ENCODE measurements around the gene INTS1.
"Not testable (repeated sequence)": the region's sequence is repeated elsewhere in the genome, so short reads cannot be mapped to it uniquely, and the experiment has no call there.

INTS1 gene

GRCh38 chr7:1529383-1530116, 25.4 kb upstream of the INTS1 start:
- DNase-seq (ENCODE audit: low spot score): no peak

- no peak for DNase-seq (ENCODE audit: low spot score)
Measured at GRCh38 chr7:1526271-1526754, 22.1 kb upstream of the INTS1 start.

- no peak for DNase-seq (ENCODE audit: low spot score)
Measured at GRCh38 chr7:1525409-1525808, 21.2 kb upstream of the INTS1 start.

DNA sequence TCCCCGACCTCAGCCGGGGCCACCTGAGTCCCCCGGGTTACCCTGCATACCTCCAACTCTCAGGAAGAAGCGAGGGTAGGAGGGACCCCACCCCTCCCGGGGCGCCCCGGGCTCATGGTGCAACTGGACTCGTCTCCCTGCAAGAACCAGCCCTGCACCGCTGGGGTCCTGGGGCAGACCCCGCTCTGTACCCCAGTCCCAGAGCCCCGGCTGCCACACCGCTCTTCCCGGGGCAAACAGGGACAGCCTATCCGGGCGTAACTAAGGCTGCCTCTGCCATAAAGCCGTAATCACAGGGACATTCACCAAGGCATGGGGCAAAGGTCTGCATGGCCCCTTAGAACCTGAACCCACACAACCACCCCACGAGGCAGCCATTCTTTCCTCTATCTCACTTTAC, 19.7 kb upstream of the INTS1 start:
- DNase-seq (ENCODE audit: low spot score): no peak

DNA sequence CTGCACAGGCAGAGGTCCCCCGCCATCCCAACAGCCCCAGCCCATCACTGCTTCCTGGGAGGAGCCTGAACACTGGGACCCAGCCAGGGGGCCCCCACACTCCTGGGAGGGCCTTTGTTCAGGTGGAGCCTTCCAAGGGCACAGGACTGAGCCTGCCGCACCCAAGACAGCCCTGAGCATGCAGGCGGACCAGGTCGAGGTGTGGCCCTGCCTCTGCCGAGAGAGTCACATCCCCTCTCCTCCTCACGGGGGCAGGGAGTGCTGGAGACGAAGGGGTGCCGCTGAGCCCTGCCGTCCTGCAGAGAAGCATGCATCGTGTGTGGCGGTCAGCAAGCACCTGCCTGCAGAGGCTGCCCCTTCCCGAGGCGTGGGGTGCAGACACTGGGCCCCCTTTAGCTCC, 19.0 kb upstream of the INTS1 start:
- no peak for DNase-seq (ENCODE audit: low spot score)

- DNase-seq (ENCODE audit: low spot score): no peak
Measured at GRCh38 chr7:1521456-1521855, 17.3 kb upstream of the INTS1 start.

- DNase-seq (ENCODE audit: low spot score): no peak
Measured at GRCh38 chr7:1520539-1521234, 16.5 kb upstream of the INTS1 start.

DNA sequence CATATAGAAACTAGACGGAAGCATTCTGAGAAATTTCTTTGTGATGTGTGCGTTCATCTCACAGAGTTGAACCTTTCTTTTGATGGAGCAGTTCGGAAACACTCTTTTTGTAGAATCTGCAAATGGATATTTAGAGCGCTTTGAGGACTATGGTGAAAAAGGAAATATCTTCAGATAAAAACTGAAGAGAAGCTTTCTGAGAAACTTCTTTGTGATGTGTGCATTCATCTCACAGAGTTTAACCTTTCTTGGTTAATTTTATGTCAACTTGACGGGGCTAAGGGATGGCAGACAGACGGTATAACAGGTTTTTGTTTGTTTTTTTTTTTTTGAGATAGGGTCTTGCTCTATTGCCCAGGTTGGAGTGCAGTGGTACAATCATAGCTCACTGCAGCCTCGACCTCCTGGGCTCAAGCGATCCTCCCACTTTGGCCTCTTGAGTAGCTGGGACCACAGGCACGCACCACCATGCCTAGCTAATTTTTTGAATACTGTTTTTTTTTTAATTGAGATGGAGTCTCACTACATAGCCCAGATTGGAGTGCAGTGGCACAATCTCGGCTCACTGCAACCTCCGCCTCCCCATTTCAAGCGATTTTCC, 15.2 kb upstream of the INTS1 start:
- DNase-seq (ENCODE audit: low spot score): not testable (repeated sequence)

GRCh38 chr7:1516586-1517251, 12.5 kb upstream of the INTS1 start:
- no peak for DNase-seq (ENCODE audit: low spot score)

- not testable (repeated sequence) for DNase-seq (ENCODE audit: low spot score)
Measured at GRCh38 chr7:1515509-1515967, 11.3 kb upstream of the INTS1 start.

DNA sequence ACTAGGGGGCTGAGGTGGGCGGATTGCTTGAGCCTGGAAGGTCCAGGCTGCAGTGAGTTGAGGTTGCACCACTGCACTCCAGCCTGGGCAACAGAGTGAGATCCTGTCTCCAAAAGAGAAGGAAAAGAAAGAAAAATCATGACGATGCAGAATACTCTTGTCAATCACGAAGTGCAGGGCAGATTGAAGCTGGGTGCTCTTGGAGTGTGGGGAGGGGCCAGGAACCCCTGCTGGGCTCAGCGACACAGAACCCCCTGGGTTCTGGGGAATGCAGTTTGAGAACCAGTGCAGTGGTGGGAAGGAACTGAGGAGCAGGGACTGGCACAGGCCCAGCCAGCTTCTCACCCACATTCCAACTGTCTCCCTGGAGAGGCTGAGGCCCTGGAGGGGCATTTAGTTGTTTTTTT, 10.8 kb upstream of the INTS1 start:
- no peak for DNase-seq (ENCODE audit: low spot score)

DNA sequence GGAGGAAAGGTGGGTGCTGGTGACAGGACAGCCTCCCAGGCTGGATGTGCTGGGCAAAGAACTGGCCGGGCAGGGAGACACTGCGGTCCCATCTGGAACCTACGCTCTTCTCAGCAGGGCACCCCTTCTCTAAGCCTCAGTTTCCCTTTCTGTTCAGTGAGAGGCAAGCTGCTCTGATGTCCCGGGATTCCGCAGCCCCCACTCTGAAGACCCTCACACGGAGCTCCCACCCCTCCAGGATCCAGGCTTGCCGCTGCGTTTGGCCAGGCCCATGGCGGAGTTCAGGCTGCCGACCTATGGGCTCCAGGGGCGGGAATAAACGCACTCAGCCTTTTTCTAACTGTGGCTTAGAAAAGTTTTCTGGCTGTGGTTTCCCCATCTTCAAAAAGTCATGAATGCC, 10.2 kb upstream of the INTS1 start:
- no peak for DNase-seq (ENCODE audit: low spot score)

DNA sequence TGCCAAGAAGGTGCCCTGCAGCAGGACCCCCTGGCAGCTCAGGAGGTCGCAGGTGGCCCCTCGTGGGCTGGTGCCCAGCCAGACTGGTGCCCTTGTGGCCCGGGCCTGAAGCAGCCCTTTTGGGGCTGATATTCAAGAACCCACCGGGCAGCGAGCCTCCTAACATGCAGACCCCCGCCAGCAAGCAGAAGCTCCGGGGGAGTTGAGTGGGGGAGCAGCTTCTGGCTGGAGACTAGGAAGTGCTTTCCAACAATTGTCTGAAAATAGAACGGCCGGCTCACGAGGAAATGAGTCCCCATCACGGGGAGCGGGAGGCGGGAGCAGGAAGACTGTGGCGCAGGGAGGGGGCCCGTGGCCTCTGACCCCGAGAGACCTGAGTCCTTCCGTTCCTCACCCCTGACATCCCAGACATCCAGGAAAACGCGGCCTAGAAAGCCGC, 9.5 kb upstream of the INTS1 start:
- DNase-seq (ENCODE audit: low spot score): no peak

DNA sequence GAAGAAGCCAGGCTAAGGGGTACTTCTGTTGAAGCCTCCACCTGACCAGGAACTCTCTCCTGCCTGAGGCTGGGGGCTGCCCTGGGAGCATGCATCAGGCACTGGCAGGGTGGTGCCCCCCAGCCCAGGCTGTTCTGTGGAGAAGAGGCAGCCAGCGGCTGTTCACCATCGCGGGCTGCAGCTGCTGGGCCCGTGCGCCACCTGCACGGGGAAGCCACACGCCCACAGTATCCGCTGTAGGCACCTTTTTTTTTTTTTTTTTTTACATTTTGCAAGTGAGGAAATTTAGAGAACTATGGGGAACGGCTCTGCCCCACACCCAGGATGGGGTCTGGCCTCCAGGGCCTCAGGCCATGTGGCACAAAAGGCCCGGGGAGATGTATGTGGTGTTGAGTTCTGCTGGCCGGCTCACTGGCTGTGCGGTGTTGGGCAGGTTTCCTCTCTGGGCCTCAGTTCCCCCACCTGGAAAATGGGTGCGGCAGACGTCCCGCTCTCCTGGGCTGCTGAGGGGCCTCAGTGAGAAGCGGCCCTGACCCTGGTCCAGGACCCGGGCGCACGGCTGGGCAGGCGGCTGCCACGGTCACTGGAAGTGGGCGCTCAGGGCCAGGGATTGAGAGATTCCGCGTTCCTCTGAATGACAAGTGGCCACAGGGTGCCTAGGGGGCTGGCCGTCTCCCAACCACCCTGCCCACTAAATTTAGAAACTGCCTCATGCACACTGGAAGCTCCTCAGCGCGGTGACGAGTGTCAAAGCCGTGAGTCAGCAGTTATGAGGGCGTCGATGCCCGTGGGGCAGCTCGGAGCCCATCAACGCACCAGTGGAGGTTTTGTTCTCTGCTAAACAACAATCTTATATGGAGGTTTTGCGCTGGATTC, 8.8 kb upstream of the INTS1 start:
- peak; percentile 23 for DNase-seq (ENCODE audit: low spot score)

DNA sequence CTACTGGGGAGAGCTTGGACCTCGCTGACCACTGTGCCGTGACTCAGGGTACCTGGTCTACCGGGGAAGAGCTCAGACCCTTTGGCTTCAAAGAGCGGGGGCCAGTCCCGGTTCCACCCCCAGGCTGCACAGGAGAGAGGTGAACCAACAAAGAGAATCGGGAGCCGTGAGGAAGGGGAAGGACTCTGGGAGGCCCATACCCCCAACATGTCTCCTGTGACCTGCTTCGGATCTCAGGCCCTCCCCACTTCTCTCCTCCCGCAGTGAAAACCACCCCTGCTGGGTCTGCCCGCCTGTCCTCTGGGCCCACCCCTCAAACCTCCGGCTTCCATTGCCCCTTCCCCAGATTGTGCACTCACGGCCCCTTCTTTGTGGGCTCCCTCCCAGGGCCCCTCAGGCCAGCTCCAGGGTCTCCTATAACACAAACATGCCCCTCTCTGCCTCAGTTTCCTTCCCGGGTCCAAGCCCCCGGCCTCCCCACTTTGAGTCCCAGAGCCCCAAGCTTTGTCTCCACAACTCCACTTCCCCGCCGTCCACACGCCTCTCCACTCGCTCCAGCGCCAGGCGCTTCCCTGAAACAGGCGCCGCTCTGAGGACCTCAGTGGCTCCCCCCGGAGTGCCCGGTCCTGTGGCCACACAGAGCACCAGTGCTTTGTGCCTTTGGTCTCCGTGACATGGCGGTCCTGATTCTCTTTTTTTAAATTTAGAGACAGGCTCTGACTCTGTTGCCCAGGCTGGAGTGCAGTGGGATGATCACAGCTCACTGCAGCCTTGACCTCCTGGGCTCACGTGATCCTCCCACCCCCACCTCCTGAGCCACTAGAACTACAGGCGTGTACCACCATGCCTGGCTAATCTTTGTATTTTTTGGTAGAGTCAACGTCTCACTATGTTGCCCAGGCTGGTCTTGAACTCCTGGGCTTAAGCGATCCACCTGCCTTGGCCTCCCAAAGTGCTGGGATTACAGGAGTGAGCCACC, 7.5 kb upstream of the INTS1 start:
- no peak for DNase-seq (ENCODE audit: low spot score)

GRCh38 chr7:1510780-1511154, 6.6 kb upstream of the INTS1 start:
- DNase-seq (ENCODE audit: low spot score): no peak

- DNase-seq (ENCODE audit: low spot score): no peak
Measured at GRCh38 chr7:1509226-1509625, 5.0 kb upstream of the INTS1 start.

DNA sequence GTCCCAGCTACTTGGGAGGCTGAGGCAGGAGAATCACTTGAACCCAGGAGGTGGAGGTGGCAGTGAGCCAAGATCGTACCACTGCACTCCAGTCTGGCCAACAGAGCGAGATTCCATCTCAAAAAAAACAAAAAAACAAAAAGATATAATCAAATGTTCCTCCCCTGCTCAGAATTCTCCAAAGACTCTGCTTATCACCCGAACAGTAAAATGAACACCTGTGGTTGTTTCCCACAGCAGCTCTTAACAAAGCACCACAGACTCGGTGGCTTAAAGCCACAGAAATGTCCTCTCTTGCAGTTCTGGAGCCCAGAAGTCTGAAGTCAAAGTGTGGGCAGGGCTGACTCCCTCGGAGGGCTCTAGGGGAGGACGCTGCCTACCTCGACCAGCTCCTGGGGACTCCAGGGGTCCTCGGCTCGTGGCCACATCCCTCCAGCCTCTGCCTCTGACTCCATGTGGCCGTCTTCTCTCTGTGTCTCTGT, 4.1 kb upstream of the INTS1 start:
- DNase-seq (ENCODE audit: low spot score): no peak

GRCh38 chr7:1505731-1506550, 1.8 kb upstream of the INTS1 start:
- no peak for DNase-seq (ENCODE audit: low spot score)

Measured in CD4-positive, alpha-beta T cell treated with Interleukin-2 at 100 ng/mL for 4 hours (primary cell).